ENCODE measurements around the gene SULT6B1.

SULT6B1 gene

GRCh38 chr2:37146062-37146461 is 42.4 kb downstream of the SULT6B1 start:
- no peak for DNase-seq

DNA sequence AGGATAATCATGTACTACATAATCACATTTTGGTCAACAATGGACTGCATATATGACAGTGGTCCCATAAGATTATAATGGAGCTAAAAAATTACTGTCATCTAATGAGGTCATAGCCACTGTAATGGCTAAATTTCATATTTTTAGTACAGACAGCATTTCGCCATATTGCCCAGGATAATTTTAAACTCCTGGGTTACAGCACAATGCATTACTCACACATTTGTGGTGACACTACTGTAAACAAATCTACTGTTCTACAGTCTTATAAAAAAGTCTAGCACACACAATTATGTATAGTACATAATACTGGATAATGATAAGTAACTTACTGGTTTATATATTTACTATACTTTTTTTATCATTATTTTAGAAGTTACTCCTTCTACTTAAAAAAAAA is 44.5 kb downstream of the SULT6B1 start:
- no peak for DNase-seq

- no peak for DNase-seq
Observed at GRCh38 chr2:37142546-37142945, 45.9 kb downstream of the SULT6B1 start.

GRCh38 chr2:37132914-37133313 is 55.6 kb downstream of the SULT6B1 start:
- no peak for DNase-seq

DNA sequence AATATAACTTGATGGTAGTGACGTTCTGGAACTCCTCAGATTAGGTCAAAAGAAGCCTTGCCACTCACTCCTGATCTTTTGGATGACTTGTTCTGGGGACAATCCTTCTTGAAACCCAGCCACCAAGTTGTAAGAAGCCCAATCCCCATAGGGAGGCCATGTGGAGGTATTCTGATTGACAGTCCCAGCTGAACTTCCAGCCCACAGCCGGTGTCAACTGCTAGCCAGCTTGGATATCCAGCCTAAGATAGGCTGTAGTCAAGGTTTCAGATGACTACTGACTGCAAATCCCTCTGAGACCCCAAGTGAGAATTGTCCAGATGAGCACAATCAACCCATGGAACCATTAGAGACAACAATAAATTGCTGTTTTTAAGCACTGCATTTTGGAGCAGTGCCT is 63.1 kb downstream of the SULT6B1 start:
- DNase-seq: no peak

DNA sequence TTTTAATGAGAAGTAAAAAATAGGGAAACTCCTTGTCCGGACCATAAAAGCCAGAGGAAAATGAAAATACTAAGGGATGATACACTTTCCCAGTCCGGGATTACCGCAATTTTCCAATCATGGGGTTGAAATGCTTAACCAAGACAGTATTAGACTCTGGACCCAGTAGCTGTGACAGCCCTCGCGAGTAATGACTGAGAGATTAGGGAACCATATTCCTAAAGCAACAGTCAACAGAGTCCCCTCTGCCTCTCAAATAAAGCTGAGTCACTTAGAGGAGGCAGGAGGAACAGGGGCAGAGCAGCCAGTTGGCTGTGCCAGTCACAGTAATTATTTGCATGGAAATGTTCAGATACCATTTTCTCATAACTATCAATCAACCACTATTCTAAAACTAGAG is 69.3 kb downstream of the SULT6B1 start:
- DNase-seq: no peak
